Heart right ventricle (tissue), 16 donors: ENCODE data around the gene RPL14. TPM values are rescaled to one million over a fixed set of nuclear protein-coding genes. Genes with fewer than 3 reads are reported as not detected.
A peak's percentile ranks its signal among the peaks of the same experiment; 100 is the strongest.
"Not testable (repeated sequence)": the region's sequence is repeated elsewhere in the genome, so short reads cannot be mapped to it uniquely, and the experiment has no call there.

Experiments
- ATAC-seq, 8 donors: fragments of 200-7000 bp; cut with Tn5 transposase; one replicate each; pipeline ENCODE4 v1.9.1; 2020; ENCODE audit warnings: mild to moderate bottlenecking in 8 of 8, moderate library complexity in 8 of 8, moderate number of reproducible peaks in 1 of 8
- DNase-seq, 2 donors: peaks; one replicate each; pipeline ENCODE4 v3.0.0-alpha.2; 2020
- H3K27ac ChIP-seq, 10 donors: fragments of 200-600 bp; sonication (generic) in 2 of 10; one replicate each; pipeline versions ENCODE4 v1.5.0 to v1.8.0; 2020 to 2022; ENCODE audit warnings: mild to moderate bottlenecking in 3 of 10
- H3K27me3 ChIP-seq, 7 donors: fragments of 200-600 bp; one replicate each; pipeline ENCODE4 v1.8.0; 2021 to 2022; ENCODE audit warnings: mild to moderate bottlenecking in 2 of 7
- H3K36me3 ChIP-seq, 9 donors: fragments of 200-600 bp; sonication (generic) in 1 of 9; one replicate each; pipeline versions ENCODE4 v1.5.0 to v1.8.0; 2020 to 2022; ENCODE audit warnings: mild to moderate bottlenecking in 2 of 9
- H3K4me1 ChIP-seq, 9 donors: fragments of 200-600 bp; sonication (generic) in 1 of 9; one replicate each; pipeline versions ENCODE4 v1.5.0 to v1.8.0; 2020 to 2022; ENCODE audit warnings: mild to moderate bottlenecking in 4 of 9
- H3K4me3 ChIP-seq, 10 donors: fragments of 200-600 bp; sonication (generic) in 2 of 10; one replicate each; pipeline versions ENCODE4 v1.5.0 to v1.8.0; 2020 to 2022; ENCODE audit warnings: mild to moderate bottlenecking in 7 of 10, moderate library complexity in 2 of 10
- H3K9me3 ChIP-seq, 11 donors: fragments of 200-600 bp in 10 of 11; sonication (generic) in 2 of 11; one replicate each; pipeline versions ENCODE4 v1.5.0 to v1.8.0; 2013 to 2022; ENCODE audit warnings: mild to moderate bottlenecking in 2 of 11, control low read depth in 1 of 11, moderate library complexity in 1 of 11
- CTCF ChIP-seq, 9 donors: fragments of 200-600 bp; sonication (generic) in 2 of 9; IDR thresholded peaks; one replicate each; pipeline versions ENCODE4 v1.5.0 to v1.8.0; 2021 to 2022; ENCODE audit warnings: antibody characterized with exemption in 9 of 9, mild to moderate bottlenecking in 5 of 9, moderate library complexity in 1 of 9
- WGBS, 2 donors: extraction: QIAGEN DNeasy Blood & Tissue Kit; methylation state at CpG; one replicate each; pipeline ENCODE4 v1.1.7; 2013; ENCODE audit warnings: inconsistent platforms in 1 of 2; 5-methylcytosine and 5-hydroxymethylcytosine counted together
- intact Hi-C, 10 donors: fragments of 100-400 bp; cut with DNase I; formaldehyde crosslinking; loops; one replicate each; pipeline versions ENCODE4 v1.11.1 to v1.14.2; 2022
- polyA plus RNA-seq, 2 donors: library from polyadenylated mRNA; stranded (reverse); fragments of 200-250 nt; gene quantifications; one replicate each; pipeline ENCODE4 v1.2.3, GENCODE V29; 2013
- total RNA-seq, 10 donors: library from RNA; stranded (reverse); fragmentation: NEBNext Ultra II Directional in 3 of 10; extraction: Animal tissue kit (Norgen Biotek cat#: 25700) in 3 of 10; gene quantifications; one replicate each; pipeline versions ENCODE4 v1.2.1 to v1.2.4, GENCODE V29; 2021 to 2023
- donor health status: Arrhythmogenic right ventricular cardiomyopathy.
- donor health status: ischemic (EF 13 %, LVEDD 7.1; RV severe dilation, severe dysfunction).
- donor health status: healthy with polysubstance abuse.
- donor health status: DM: no; HTN: yes; CAD: no.
- donor health status: DM: no; HTN: no; CAD: no.
- donor health status: ischemic (EF 25% LVEDD 6.9; RV normal size, moderate dysfunction).
- donor health status: ischemic (EF 25% LVEDD 5.7; RV mildly dilated, moderate dysfunction).
- donor health status: healthy.
- donor health status: DM: yes; HTN: yes; CAD: no.
- donor health status: Ischemic cardiomyopathy.
- donor health status: ischemic (EF 35%, LVEDD 5.7; RV mildly dilated, moderate dysfunction).
- donor health status: nonischemic (EF 11% LVEDD 7.7; RV severe dilation, severe dysfunction).
- donor health status: DM: yes; HTN: yes; CAD: no.
- donor health status: PGD.
- donor health status: ischemic (EF 29% LVEDD 5.4; RV normal size, mild dysfunction).
- donor health status: nonischemic (EF 23%, LVEDD 6.1; RV moderate dilation, normal function).

Gene RPL14
- total and polyA plus RNA-seq, 12 donors: 882 to 1,433 (median 1,010) TPM

- Histone ChIP-seq H3K4me3 (peak overlapping the region in 9 of 10 donors; percentile 47 to 88 (median 69)), H3K9me3 (no peaks in the 10 kb centered on the region), H3K36me3 (peaks cover 0 to 29% (median 12%) of the 10 kb centered on the region in 9 donors), H3K27me3 (no peaks in the 10 kb centered on the region), H3K4me1 (peaks cover 8 to 42% (median 36%) of the 10 kb centered on the region in 9 donors), H3K27ac (peak overlapping the region in 8 of 10 donors; percentile 88 to 98 (median 94))
- DNase-seq (no peak), ATAC-seq (no peak)
- no peak for TF ChIP-seq CTCF (IDR thresholded peaks at IDR 0.05)
- 31 to 36% methylated on average over 6 of the region's 6 CpGs for WGBS, 2 donors
- intact Hi-C loops: loop anchor here in 6 of 10 donors (2.0 to 10.0 kb wide), 9 partner anchors 71 to 1661 kb away; partner anchors contain the start of genes ZNF621 (in 3 of the 6), EIF1B (in 1 of the 6) and ULK4 (in 1 of the 6)
Measured at GRCh38 chr3:40453933-40454332, 3.2 kb upstream of the RPL14 start.

GRCh38 chr3:40455328-40455727, 1.8 kb upstream of the RPL14 start:
- no peak overlapping the region for H3K4me3 ChIP-seq
- DNase-seq (no peak), ATAC-seq (no peak)
- H3K4me1 ChIP-seq: peaks cover 8 to 56% (median 41%) of the 10 kb centered on the region in 9 donors
- peaks cover 0 to 33% (median 23%) of the 10 kb centered on the region in 9 donors for H3K36me3 ChIP-seq
- no peaks in the 10 kb centered on the region for H3K9me3 ChIP-seq
- intact Hi-C loops: loop anchor here in 8 of 10 donors (5.0 to 10.0 kb wide), 8 partner anchors 52 to 1659 kb away; partner anchors contain the start of genes ZNF621 (in 4 of the 8), ULK4 (in 1 of the 8) and ZNF620 (in 1 of the 8)
- H3K27ac ChIP-seq: no peak overlapping the region
- 85 to 89% methylated on average over 4 of the region's 4 CpGs for WGBS, 2 donors
- TF ChIP-seq CTCF (IDR thresholded peaks at IDR 0.05): no peak
- no peaks in the 10 kb centered on the region for H3K27me3 ChIP-seq

- H3K9me3 ChIP-seq: no peaks in the 10 kb centered on the region
- WGBS, 2 donors: 46 to 53% methylated on average over 29 of the region's 29 CpGs
- ATAC-seq (no peak), DNase-seq (no peak)
- H3K27ac ChIP-seq: peak overlapping the region; percentile 83 to 96 (median 91)
- peaks cover 0 to 36% (median 25%) of the 10 kb centered on the region in 9 donors for H3K36me3 ChIP-seq
- intact Hi-C loops: loop anchor here in 8 of 10 donors (5.0 to 10.0 kb wide), 8 partner anchors 51 to 1658 kb away; partner anchors contain the start of genes ZNF621 (in 4 of the 8), ULK4 (in 1 of the 8) and ZNF620 (in 1 of the 8)
- TF ChIP-seq CTCF (IDR thresholded peaks at IDR 0.05): no peak
- H3K27me3 ChIP-seq: no peaks in the 10 kb centered on the region
- H3K4me3 ChIP-seq: peak overlapping the region; percentile 69 to 99 (median 91)
- peaks cover 8 to 56% (median 41%) of the 10 kb centered on the region in 9 donors for H3K4me1 ChIP-seq
Measured at GRCh38 chr3:40456279-40456939, 730 bp upstream of the RPL14 start.

GRCh38 chr3:40458473-40458872, 1.3 kb downstream of the RPL14 start:
- ATAC-seq: no peak
- Histone ChIP-seq H3K4me3 (peak overlapping the region; percentile 69 to 99 (median 91)), H3K36me3 (peaks cover 0 to 56% (median 42%) of the 10 kb centered on the region in 9 donors), H3K27me3 (no peaks in the 10 kb centered on the region), H3K27ac (peak overlapping the region in 1 of 10 donors; percentile 96), H3K9me3 (no peaks in the 10 kb centered on the region), H3K4me1 (peaks cover 4 to 42% (median 30%) of the 10 kb centered on the region in 9 donors)
- 90 to 92% methylated on average over 4 of the region's 4 CpGs for WGBS, 2 donors
- TF ChIP-seq CTCF (IDR thresholded peaks at IDR 0.05): no peak
- intact Hi-C loops: loop anchor here in 8 of 10 donors (5.0 to 10.0 kb wide), 8 partner anchors 49 to 1656 kb away; partner anchors contain the start of genes ZNF621 (in 4 of the 8), ULK4 (in 1 of the 8) and ZNF620 (in 1 of the 8)
- no peak for DNase-seq

- H3K36me3 ChIP-seq: peaks cover 0 to 77% (median 52%) of the 10 kb centered on the region in 9 donors
- H3K27me3 ChIP-seq, DNase-seq, H3K27ac ChIP-seq, H3K9me3 ChIP-seq, H3K4me3 ChIP-seq, ATAC-seq, intact Hi-C loops: not testable (repeated sequence)
- 86 to 87% methylated on average over 6 of the region's 6 CpGs for WGBS, 2 donors
- H3K4me1 ChIP-seq: peaks cover 4 to 45% (median 23%) of the 10 kb centered on the region in 9 donors
Measured at GRCh38 chr3:40460481-40460880, 3.3 kb downstream of the RPL14 start.
